ENCODE results near the gene EPHA6. TPM values are rescaled to one million over a fixed set of nuclear protein-coding genes. Genes with fewer than 3 reads are reported as not detected.

The EPHA6 gene
- total and polyA plus RNA-seq, 2 donors (not counting 3 experiments of a cell fraction or from before 2014, with no cell fraction given) = not detected

DNA sequence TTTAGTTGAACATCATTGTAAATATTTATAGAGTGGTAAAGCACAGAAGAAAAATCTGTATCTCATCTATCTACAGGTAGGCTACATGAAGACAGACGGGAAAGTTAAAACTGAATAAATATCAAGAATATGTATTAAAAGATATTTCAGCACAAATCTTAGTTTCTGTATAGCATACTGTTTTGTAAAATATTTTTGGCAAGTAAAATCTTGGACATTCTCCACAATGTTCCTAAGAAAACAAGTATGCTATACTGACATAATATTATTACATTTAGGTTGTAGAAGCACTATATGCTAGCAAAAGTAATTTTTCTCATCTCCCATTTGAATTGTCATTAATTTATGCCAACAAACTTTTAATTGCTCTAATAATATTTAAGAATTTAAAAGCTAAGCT lies 623.7 kb downstream of the EPHA6 start:
- no peak for TF ChIP-seq GATA2 (IDR thresholded peaks at IDR 0.05; ENCODE audit: insufficient read depth, insufficient read length, low read depth, low read length)
- no peak for TF ChIP-seq MYC (IDR thresholded peaks at IDR 0.05; ENCODE audit: low read depth, low read length)
- TF ChIP-seq FOS (IDR thresholded peaks at IDR 0.05; ENCODE audit: borderline replicate concordance, insufficient read depth, low read length) = no peak
- TF ChIP-seq, protein P1, sequence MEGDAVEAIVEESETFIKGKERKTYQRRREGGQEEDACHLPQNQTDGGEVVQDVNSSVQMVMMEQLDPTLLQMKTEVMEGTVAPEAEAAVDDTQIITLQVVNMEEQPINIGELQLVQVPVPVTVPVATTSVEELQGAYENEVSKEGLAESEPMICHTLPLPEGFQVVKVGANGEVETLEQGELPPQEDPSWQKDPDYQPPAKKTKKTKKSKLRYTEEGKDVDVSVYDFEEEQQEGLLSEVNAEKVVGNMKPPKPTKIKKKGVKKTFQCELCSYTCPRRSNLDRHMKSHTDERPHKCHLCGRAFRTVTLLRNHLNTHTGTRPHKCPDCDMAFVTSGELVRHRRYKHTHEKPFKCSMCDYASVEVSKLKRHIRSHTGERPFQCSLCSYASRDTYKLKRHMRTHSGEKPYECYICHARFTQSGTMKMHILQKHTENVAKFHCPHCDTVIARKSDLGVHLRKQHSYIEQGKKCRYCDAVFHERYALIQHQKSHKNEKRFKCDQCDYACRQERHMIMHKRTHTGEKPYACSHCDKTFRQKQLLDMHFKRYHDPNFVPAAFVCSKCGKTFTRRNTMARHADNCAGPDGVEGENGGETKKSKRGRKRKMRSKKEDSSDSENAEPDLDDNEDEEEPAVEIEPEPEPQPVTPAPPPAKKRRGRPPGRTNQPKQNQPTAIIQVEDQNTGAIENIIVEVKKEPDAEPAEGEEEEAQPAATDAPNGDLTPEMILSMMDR (IDR thresholded peaks at IDR 0.05; ENCODE audit: extremely low read depth in 1 of 2, insufficient read depth in 1 of 2, low read depth in 1 of 2, low read length in 2 of 2) = no peak
- H3K36me3 ChIP-seq (ENCODE audit: control insufficient read depth in 2 of 2, extremely low read depth in 1 of 2, insufficient read depth in 2 of 2, low read length in 2 of 2) = no peaks in the 10 kb centered on the region
- H3K27ac ChIP-seq (ENCODE audit: insufficient read depth, low read depth, low read length) = no peak overlapping the region
- dilution Hi-C loops (cut with MboI; ENCODE audit: extremely low pct_ligation_motif_present, low sequenced_read_pairs) (no loop called here), intact Hi-C loops (cut with micrococcal nuclease) (no loop called here)
- H3K4me2 ChIP-seq (ENCODE audit: insufficient read depth, low read length) = no peak overlapping the region
- DNase-seq (ENCODE audit: low read depth, low spot score) (no peak), FAIRE-seq (no peak)
- H3K27me3 ChIP-seq (ENCODE audit: control insufficient read depth in 2 of 2, insufficient read depth in 2 of 2, low read length in 2 of 2) = no peaks in the 10 kb centered on the region
- H4K20me1 ChIP-seq (replicated peaks; ENCODE audit: control insufficient read depth, extremely low read depth, insufficient read depth, low read length) = no peaks in the 10 kb centered on the region
- H3K4me1 ChIP-seq (ENCODE audit: control insufficient read depth, extremely low read depth, insufficient read depth, low read length) = no peaks in the 10 kb centered on the region
- H3K9ac ChIP-seq (replicated peaks; ENCODE audit: extremely low read depth, insufficient read depth, low read length) = no peak overlapping the region
- peaks cover 2% of the 10 kb centered on the region for H3K9me3 ChIP-seq (replicated peaks; ENCODE audit: control insufficient read depth, insufficient read depth, low read length)
- BruUV-seq (replicated peaks) = no TSS peak
- POLR2A ChIA-PET = no interaction called here
- no peaks in the 10 kb centered on the region for H3K9me1 ChIP-seq (replicated peaks; ENCODE audit: control insufficient read depth, extremely low read depth, insufficient read depth, low read length)
- H3K79me2 ChIP-seq (ENCODE audit: control insufficient read depth, insufficient read depth, low read length) = no peaks in the 10 kb centered on the region
- CTCF ChIA-PET = no interaction called here
- H2AFZ ChIP-seq (ENCODE audit: low read depth, low read length) = no peak overlapping the region
- H3K4me3 ChIP-seq (replicated peaks in 1 of 3; ENCODE audit: insufficient read depth in 1 of 3, low read depth in 1 of 3, low read length in 3 of 3) = no peak overlapping the region

DNA sequence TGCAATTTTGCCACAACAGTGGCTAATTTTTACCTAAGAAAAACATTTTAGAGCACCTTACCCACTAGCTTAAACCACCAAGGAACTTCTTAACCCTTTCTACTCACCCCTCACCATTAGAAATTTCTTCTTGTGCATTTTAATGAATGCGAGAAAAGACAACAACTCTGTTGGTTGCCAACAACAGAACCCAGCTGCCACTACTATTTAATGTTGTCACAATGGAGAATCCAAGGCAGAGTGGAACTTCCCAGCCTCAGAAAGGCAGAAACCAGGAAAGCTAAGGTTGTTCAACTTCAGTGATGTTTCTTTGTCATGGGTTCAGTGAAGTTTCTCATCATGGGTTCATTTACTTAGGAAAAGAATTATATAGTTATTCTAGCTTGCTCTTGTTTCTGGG lies 625.0 kb downstream of the EPHA6 start:
- Histone ChIP-seq H3K9me3 (replicated peaks; ENCODE audit: control insufficient read depth, insufficient read depth, low read length) (peaks cover 2% of the 10 kb centered on the region), H3K4me3 (replicated peaks in 1 of 3; ENCODE audit: insufficient read depth in 1 of 3, low read depth in 1 of 3, low read length in 3 of 3) (no peak overlapping the region), H3K9ac (replicated peaks; ENCODE audit: extremely low read depth, insufficient read depth, low read length) (no peak overlapping the region), H3K79me2 (ENCODE audit: control insufficient read depth, insufficient read depth, low read length) (no peaks in the 10 kb centered on the region), H2AFZ (ENCODE audit: low read depth, low read length) (no peak overlapping the region), H3K36me3 (ENCODE audit: control insufficient read depth in 2 of 2, extremely low read depth in 1 of 2, insufficient read depth in 2 of 2, low read length in 2 of 2) (no peaks in the 10 kb centered on the region), H3K27ac (ENCODE audit: insufficient read depth, low read depth, low read length) (no peak overlapping the region), H3K4me1 (ENCODE audit: control insufficient read depth, extremely low read depth, insufficient read depth, low read length) (no peaks in the 10 kb centered on the region), H3K9me1 (replicated peaks; ENCODE audit: control insufficient read depth, extremely low read depth, insufficient read depth, low read length) (no peaks in the 10 kb centered on the region), H4K20me1 (replicated peaks; ENCODE audit: control insufficient read depth, extremely low read depth, insufficient read depth, low read length) (no peaks in the 10 kb centered on the region), H3K4me2 (ENCODE audit: insufficient read depth, low read length) (no peak overlapping the region), H3K27me3 (ENCODE audit: control insufficient read depth in 2 of 2, insufficient read depth in 2 of 2, low read length in 2 of 2) (no peaks in the 10 kb centered on the region)
- TF ChIP-seq, protein P1 (IDR thresholded peaks at IDR 0.05; ENCODE audit: extremely low read depth in 1 of 2, insufficient read depth in 1 of 2, low read depth in 1 of 2, low read length in 2 of 2) = no peak
- TF ChIP-seq POLR2AphosphoS5 (IDR thresholded peaks at IDR 0.05; ENCODE audit: insufficient read depth, low read depth, low read length) (no peak), EZH2 (IDR thresholded peaks at IDR 0.05; ENCODE audit: borderline replicate concordance, low read depth, low read length, severe bottlenecking) (no peak), GATA2 (IDR thresholded peaks at IDR 0.05; ENCODE audit: insufficient read depth, insufficient read length, low read depth, low read length) (no peak), POLR2A (IDR thresholded peaks at IDR 0.05; ENCODE audit: low read depth, low read length) (no peak), MYC (IDR thresholded peaks at IDR 0.05; ENCODE audit: low read depth, low read length) (no peak), FOS (IDR thresholded peaks at IDR 0.05; ENCODE audit: borderline replicate concordance, insufficient read depth, low read length) (no peak), JUN (IDR thresholded peaks at IDR 0.05; ENCODE audit: borderline replicate concordance, insufficient read depth, insufficient read length, low read depth) (no peak)
- TF ChIP-seq, protein P2, sequence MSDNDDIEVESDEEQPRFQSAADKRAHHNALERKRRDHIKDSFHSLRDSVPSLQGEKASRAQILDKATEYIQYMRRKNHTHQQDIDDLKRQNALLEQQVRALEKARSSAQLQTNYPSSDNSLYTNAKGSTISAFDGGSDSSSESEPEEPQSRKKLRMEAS (IDR thresholded peaks at IDR 0.05; ENCODE audit: insufficient read depth, insufficient read length) = no peak
- ChIA-PET CTCF (no interaction called here), POLR2A (no interaction called here)
- BruUV-seq (replicated peaks) = no TSS peak
- no peak for FAIRE-seq
- no peak for DNase-seq (ENCODE audit: low read depth, low spot score)
- dilution Hi-C loops (cut with MboI; ENCODE audit: extremely low pct_ligation_motif_present, low sequenced_read_pairs) = no loop called here
- intact Hi-C loops (cut with micrococcal nuclease) = no loop called here

Measured in endothelial cell of umbilical vein (primary cell).